Neural progenitor cell (in vitro differentiated cells): ENCODE data around the gene HDGFL2. TPM values are rescaled to one million over a fixed set of nuclear protein-coding genes. Genes with fewer than 3 reads are reported as not detected.

Experiments used
- DNase-seq: peaks from one replicate; pipeline ENCODE4 v3.0.0-alpha.2; 2016; ENCODE audit warnings: low spot score
- H2AFZ ChIP-seq: fragments of 200-600 bp; sonication (generic); replicated peaks from 2 replicates; pipeline ENCODE4 v1.6.1; 2016; ENCODE audit warnings: antibody characterized with exemption
- H3F3A ChIP-seq: fragments of 200-600 bp; sonication (generic); 2 replicates; pipeline ENCODE4 v1.6.1; 2016; ENCODE audit warnings: antibody characterized with exemption, low read depth
- H3K27ac ChIP-seq: fragments of 200-600 bp; sonication (generic); 2 replicates; pipeline ENCODE4 v1.5.1; 2016; ENCODE audit warnings: mild to moderate bottlenecking
- H3K27me3 ChIP-seq: fragments of 200-600 bp; sonication (generic); 2 replicates; pipeline ENCODE4 v1.6.1; 2016; ENCODE audit warnings: mild to moderate bottlenecking, moderate library complexity
- H3K36me3 ChIP-seq: fragments of 200-600 bp; sonication (generic); 2 replicates; pipeline ENCODE4 v1.5.1; 2016
- H3K4me1 ChIP-seq: fragments of 200-600 bp; sonication (generic); 2 replicates; pipeline ENCODE4 v1.6.1; 2016; ENCODE audit warnings: mixed run types
- H3K4me2 ChIP-seq: fragments of 200-600 bp; sonication (generic); 2 replicates; pipeline ENCODE4 v1.6.1; 2016
- H3K4me3 ChIP-seq: fragments of 200-600 bp; sonication (generic); 2 replicates; pipeline ENCODE4 v1.5.1; 2016
- H3K79me2 ChIP-seq: fragments of 200-600 bp; sonication (generic); 2 replicates; pipeline ENCODE4 v1.6.1; 2016; ENCODE audit warnings: low read depth
- H3K9ac ChIP-seq: fragments of 200-600 bp; sonication (generic); 2 replicates; pipeline ENCODE4 v1.6.1; 2016
- H3K9me3 ChIP-seq: fragments of 200-600 bp; sonication (generic); 2 replicates; pipeline ENCODE4 v1.5.1; 2016; ENCODE audit warnings: low read depth
- H4K20me1 ChIP-seq: fragments of 200-600 bp; sonication (generic); 2 replicates; pipeline ENCODE4 v1.6.1; 2016; ENCODE audit warnings: low read depth
- H3K27ac Mint-ChIP-seq: 3 replicates; pipeline ENCODE4 v1.8.0; 2021; ENCODE audit warnings: mixed read lengths
- H3K27me3 Mint-ChIP-seq: 2 replicates; pipeline ENCODE4 v1.8.0; 2022; ENCODE audit warnings: low read depth, mild to moderate bottlenecking, inconsistent platforms, moderate library complexity, mixed read lengths; ENCODE audit not compliant: insufficient read depth
- H3K36me3 Mint-ChIP-seq: 3 replicates; pipeline ENCODE4 v1.8.0; 2021; ENCODE audit warnings: mixed read lengths
- H3K4me1 Mint-ChIP-seq: 3 replicates; pipeline ENCODE4 v1.8.0; 2021; ENCODE audit warnings: mixed read lengths
- H3K4me3 Mint-ChIP-seq: 3 replicates; pipeline ENCODE4 v1.8.0; 2021; ENCODE audit warnings: mild to moderate bottlenecking, moderate library complexity, mixed read lengths
- H3K9me3 Mint-ChIP-seq: 3 replicates; pipeline ENCODE4 v1.8.0; 2020; ENCODE audit warnings: mixed read lengths
- CTCF ChIP-seq: fragments of 200-600 bp; sonication (generic); IDR thresholded peaks from 2 replicates; pipeline ENCODE4 v1.5.1; 2017; ENCODE audit warnings: antibody characterized with exemption, mild to moderate bottlenecking
- EZH2 ChIP-seq: fragments of 200-600 bp; sonication (generic); IDR thresholded peaks from 2 replicates; pipeline ENCODE4 v1.6.1; 2017; ENCODE audit warnings: antibody characterized with exemption, mild to moderate bottlenecking, moderate library complexity
- EZH2phosphoT487 ChIP-seq: fragments of 200-600 bp; sonication (generic); IDR thresholded peaks from 2 replicates; pipeline ENCODE4 v1.6.1; 2017; ENCODE audit warnings: antibody characterized with exemption
- total RNA-seq: library from RNA; depleted of rRNA; stranded (reverse); fragments of >200 nt; gene quantifications from 2 replicates; pipeline ENCODE4 v1.2.3, GENCODE V29; 2015; ENCODE audit warnings: low replicate concordance

Gene HDGFL2
- total RNA-seq, 1 donor from 2014 or later: 36.0 TPM

GRCh38 chr19:4432918-4433506 is 39.1 kb upstream of the HDGFL2 start:
- no peak for DNase-seq
- TF ChIP-seq EZH2phosphoT487 (no peak), EZH2 (no peak), CTCF (no peak)
- peaks cover 43% of the 10 kb centered on the region for H3K36me3 Mint-ChIP-seq

GRCh38 chr19:4434391-4434790 is 37.7 kb upstream of the HDGFL2 start:
- no peak overlapping the region for H3K27ac Mint-ChIP-seq
- peaks cover 2% of the 10 kb centered on the region for H3K27me3 Mint-ChIP-seq
- no peaks in the 10 kb centered on the region for H3K36me3 ChIP-seq

More at GRCh38 chr19:4432918-4433506, 39.1 kb upstream of the HDGFL2 start:
- Mint-ChIP-seq H3K4me1 (no peaks in the 10 kb centered on the region), H3K27ac (no peak overlapping the region), H3K27me3 (no peaks in the 10 kb centered on the region), H3K4me3 (no peak overlapping the region), H3K9me3 (no peaks in the 10 kb centered on the region)
- no peak overlapping the region for H3K4me3 ChIP-seq
- H3K9ac ChIP-seq: no peak overlapping the region
- H3K9me3 ChIP-seq: no peaks in the 10 kb centered on the region
- peaks cover 19% of the 10 kb centered on the region for H3K79me2 ChIP-seq
- H3K27me3 ChIP-seq: no peaks in the 10 kb centered on the region
- H4K20me1 ChIP-seq: peaks cover 17% of the 10 kb centered on the region
- H3K4me2 ChIP-seq: no peak overlapping the region
- H3K4me1 ChIP-seq: no peaks in the 10 kb centered on the region
- no peak overlapping the region for H3K27ac ChIP-seq
- no peaks in the 10 kb centered on the region for H3K36me3 ChIP-seq
- H3F3A ChIP-seq: peaks cover 3% of the 10 kb centered on the region
- H2AFZ ChIP-seq: no peak overlapping the region

GRCh38 chr19:4436231-4436630 is 35.9 kb upstream of the HDGFL2 start:
- H3K9me3 Mint-ChIP-seq: no peaks in the 10 kb centered on the region
- H3K4me2 ChIP-seq: no peak overlapping the region
- H3K4me3 Mint-ChIP-seq: no peak overlapping the region
- no peak overlapping the region for H3K4me3 ChIP-seq
- no peak overlapping the region for H3K9ac ChIP-seq
- peaks cover 3% of the 10 kb centered on the region for H3F3A ChIP-seq
- H3K36me3 Mint-ChIP-seq: peaks cover 33% of the 10 kb centered on the region
- peaks cover 2% of the 10 kb centered on the region for H3K27me3 Mint-ChIP-seq
- no peaks in the 10 kb centered on the region for H3K4me1 Mint-ChIP-seq
- H4K20me1 ChIP-seq: peaks cover 25% of the 10 kb centered on the region
- no peak overlapping the region for H3K27ac Mint-ChIP-seq
- H3K79me2 ChIP-seq: peaks cover 21% of the 10 kb centered on the region
- H3K9me3 ChIP-seq: no peaks in the 10 kb centered on the region
- no peaks in the 10 kb centered on the region for H3K27me3 ChIP-seq
- no peaks in the 10 kb centered on the region for H3K36me3 ChIP-seq
- no peak for DNase-seq
- no peak overlapping the region for H2AFZ ChIP-seq
- TF ChIP-seq EZH2 (no peak), EZH2phosphoT487 (no peak), CTCF (no peak)
- H3K4me1 ChIP-seq: no peaks in the 10 kb centered on the region
- H3K27ac ChIP-seq: no peak overlapping the region

More at GRCh38 chr19:4434391-4434790, 37.7 kb upstream of the HDGFL2 start:
- Histone ChIP-seq H3F3A (peaks cover 3% of the 10 kb centered on the region), H3K4me1 (no peaks in the 10 kb centered on the region), H3K4me3 (no peak overlapping the region), H3K79me2 (peaks cover 21% of the 10 kb centered on the region), H3K9me3 (no peaks in the 10 kb centered on the region), H3K9ac (no peak overlapping the region), H3K27me3 (no peaks in the 10 kb centered on the region), H3K27ac (no peak overlapping the region), H2AFZ (no peak overlapping the region), H3K4me2 (no peak overlapping the region), H4K20me1 (peaks cover 23% of the 10 kb centered on the region)
- H3K36me3 Mint-ChIP-seq: peaks cover 39% of the 10 kb centered on the region
- H3K4me3 Mint-ChIP-seq: no peak overlapping the region
- TF ChIP-seq EZH2phosphoT487 (no peak), CTCF (no peak), EZH2 (no peak)
- no peaks in the 10 kb centered on the region for H3K4me1 Mint-ChIP-seq
- DNase-seq: no peak
- H3K9me3 Mint-ChIP-seq: no peaks in the 10 kb centered on the region
